ENCODE measurements around the gene NYAP2.

Gene NYAP2

DNA sequence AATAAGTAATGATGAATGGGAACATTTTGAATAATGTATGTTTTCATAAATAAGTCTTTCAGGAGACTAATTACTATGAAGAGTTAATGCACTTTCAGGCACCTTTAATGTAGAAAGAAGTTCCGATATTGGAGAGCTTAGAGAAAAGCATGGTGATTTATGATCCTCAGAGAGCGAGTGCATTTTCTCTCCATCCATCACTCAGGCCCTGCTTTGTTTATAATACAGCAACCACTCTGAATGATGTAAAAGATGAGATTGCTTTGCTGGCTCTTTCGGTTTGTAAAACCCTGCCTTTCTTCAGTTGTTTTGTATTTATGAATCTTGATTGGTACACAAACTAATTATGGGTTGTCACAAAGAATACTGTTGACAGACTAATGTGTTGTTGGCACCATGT lies 132.0 kb downstream of the NYAP2 start:
- no peak for DNase-seq (ENCODE audit: low read depth)
- no peak overlapping the region for H3K4me3 ChIP-seq (ENCODE audit: low read length)
- TF ChIP-seq, protein P1, sequence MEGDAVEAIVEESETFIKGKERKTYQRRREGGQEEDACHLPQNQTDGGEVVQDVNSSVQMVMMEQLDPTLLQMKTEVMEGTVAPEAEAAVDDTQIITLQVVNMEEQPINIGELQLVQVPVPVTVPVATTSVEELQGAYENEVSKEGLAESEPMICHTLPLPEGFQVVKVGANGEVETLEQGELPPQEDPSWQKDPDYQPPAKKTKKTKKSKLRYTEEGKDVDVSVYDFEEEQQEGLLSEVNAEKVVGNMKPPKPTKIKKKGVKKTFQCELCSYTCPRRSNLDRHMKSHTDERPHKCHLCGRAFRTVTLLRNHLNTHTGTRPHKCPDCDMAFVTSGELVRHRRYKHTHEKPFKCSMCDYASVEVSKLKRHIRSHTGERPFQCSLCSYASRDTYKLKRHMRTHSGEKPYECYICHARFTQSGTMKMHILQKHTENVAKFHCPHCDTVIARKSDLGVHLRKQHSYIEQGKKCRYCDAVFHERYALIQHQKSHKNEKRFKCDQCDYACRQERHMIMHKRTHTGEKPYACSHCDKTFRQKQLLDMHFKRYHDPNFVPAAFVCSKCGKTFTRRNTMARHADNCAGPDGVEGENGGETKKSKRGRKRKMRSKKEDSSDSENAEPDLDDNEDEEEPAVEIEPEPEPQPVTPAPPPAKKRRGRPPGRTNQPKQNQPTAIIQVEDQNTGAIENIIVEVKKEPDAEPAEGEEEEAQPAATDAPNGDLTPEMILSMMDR (IDR thresholded peaks at IDR 0.05; ENCODE audit: insufficient read depth, low read depth, low read length, missing control alignments): no peak

DNA sequence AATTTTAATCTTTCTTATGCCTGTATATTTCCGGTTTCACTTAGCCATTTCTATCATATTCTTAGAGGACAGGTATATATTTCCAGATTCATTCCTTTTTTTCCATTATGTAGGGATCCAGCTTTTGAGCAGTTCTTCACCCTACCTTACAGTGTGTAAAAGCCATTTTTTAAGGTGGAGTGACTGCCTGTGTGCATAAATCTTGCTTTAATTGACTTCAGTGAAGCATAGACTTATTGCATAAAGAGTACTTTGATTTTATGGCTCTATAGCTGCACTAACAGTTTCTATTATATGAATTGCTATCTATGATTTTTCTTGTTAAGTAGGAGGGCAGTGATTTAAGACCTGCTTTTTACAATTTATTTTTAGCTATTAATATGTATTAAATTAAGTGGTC lies 132.6 kb downstream of the NYAP2 start:
- H3K4me3 ChIP-seq (ENCODE audit: low read length): no peak overlapping the region
- DNase-seq (ENCODE audit: low read depth): no peak
- TF ChIP-seq, protein P1 (IDR thresholded peaks at IDR 0.05; ENCODE audit: insufficient read depth, low read depth, low read length, missing control alignments): no peak

DNA sequence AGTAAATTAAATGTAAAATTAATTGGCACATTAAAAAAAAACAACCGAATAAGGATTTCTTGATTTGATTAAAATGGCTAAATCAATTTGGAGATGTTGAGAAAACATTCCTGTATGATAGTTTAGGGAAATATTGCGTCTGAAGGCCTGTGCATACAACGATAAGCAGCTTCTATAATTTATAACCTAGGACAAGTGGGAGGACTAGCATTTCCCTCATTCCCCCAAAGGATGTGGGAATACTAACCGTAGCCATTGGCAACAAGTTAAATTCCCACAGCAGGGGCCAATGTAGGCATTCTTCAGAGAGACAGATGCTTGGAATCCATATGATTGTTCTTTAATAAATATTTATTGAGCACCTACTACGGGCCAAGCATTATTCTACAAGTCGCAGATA lies 134.5 kb downstream of the NYAP2 start:
- TF ChIP-seq, protein P1 (IDR thresholded peaks at IDR 0.05; ENCODE audit: insufficient read depth, low read depth, low read length, missing control alignments): no peak
- DNase-seq (ENCODE audit: low read depth): no peak
- H3K4me3 ChIP-seq (ENCODE audit: low read length): no peak overlapping the region

DNA sequence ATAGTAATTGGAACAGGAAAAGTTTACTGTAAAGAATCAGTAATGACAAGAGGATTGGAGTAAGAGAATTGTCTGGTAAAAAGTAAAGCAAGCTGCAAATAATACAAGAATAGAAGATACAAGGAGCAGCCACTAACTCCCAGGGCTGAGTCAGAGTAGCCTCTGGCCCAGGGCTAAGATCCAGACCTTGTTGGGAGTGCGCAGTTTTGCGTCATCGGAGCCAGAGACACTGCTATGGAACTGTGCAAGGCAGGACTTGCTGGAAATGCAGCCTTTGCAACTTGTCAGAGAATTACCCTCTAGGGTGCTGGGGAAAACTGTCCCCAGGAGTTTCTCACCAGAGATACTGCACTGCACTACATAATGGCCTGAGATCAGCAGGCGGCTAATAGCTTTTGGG lies 135.2 kb downstream of the NYAP2 start:
- DNase-seq (ENCODE audit: low read depth): peak; percentile 33
- no peak overlapping the region for H3K4me3 ChIP-seq (ENCODE audit: low read length)
- TF ChIP-seq, protein P1 (IDR thresholded peaks at IDR 0.05; ENCODE audit: insufficient read depth, low read depth, low read length, missing control alignments): no peak

DNA sequence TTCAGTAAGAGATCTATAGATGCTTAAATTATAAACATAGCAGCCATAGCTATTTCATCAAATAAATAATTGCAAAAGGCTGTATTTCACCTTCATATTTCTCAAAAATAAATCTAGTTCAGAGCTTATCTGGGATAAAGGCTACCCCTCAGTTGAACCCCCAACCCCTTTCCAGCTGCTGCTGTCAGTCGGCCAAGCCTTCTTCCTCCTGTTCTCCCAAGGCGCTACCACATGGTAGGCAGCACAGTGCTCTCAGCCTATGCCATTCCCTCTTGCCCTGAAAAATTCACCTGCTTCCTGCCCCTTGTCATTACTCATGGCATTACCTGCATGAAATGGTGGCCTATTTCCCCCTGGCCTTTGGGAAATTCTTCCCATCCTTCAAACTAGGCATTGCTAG lies 136.5 kb downstream of the NYAP2 start:
- DNase-seq (ENCODE audit: low read depth): no peak
- TF ChIP-seq, protein P1 (IDR thresholded peaks at IDR 0.05; ENCODE audit: insufficient read depth, low read depth, low read length, missing control alignments): no peak
- H3K4me3 ChIP-seq (ENCODE audit: low read length): no peak overlapping the region

DNA sequence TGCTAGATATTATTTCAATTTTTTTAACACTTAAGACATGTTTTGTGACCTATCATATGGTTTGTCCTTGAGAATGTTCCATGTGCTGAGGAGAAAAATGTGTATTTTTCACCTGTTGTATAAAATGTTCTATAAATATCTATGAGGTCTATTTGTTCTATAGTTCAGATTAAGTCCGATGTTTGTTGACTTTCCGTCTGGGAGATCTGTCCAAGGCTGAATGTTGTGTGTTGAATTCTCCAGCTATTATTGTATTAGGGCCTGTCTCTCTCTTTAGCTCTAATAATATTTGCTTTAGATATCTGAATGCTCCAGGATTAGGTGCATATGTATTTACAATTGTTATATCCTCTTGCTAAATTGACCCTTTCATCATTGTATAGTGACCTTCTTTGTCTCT lies 144.1 kb downstream of the NYAP2 start:
- TF ChIP-seq, protein P1 (IDR thresholded peaks at IDR 0.05; ENCODE audit: insufficient read depth, low read depth, low read length, missing control alignments): no peak
- DNase-seq (ENCODE audit: low read depth): no peak
- no peak overlapping the region for H3K4me3 ChIP-seq (ENCODE audit: low read length)

DNA sequence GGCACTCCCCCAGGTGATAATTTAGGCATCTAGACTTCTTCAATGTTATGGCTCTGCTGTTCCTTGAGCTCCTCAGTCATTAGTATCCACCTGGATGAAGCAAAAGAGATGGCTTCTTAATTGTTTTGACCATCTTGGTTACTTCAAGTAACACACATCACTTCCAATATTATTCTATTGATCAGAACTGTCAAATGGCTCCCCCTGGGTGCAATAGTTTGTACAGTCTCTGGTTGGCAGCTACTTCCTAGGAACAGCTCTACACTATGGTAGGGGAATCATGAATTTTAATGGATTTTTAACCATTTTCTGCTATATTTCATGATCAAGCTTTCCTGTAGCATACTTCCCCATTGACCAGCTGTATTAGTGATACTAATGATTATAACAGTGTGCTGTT lies 157.0 kb downstream of the NYAP2 start:
- no peak for DNase-seq (ENCODE audit: low read depth)
- TF ChIP-seq, protein P1 (IDR thresholded peaks at IDR 0.05; ENCODE audit: insufficient read depth, low read depth, low read length, missing control alignments): no peak
- H3K4me3 ChIP-seq (ENCODE audit: low read length): no peak overlapping the region
